ENCODE measurements around the gene BHMT2. TPM values are rescaled to one million over a fixed set of nuclear protein-coding genes. Genes with fewer than 3 reads are reported as not detected.

Gene BHMT2
- total and polyA plus RNA-seq, 10 donors, result 0.17 to 2.6 (median 0.64) TPM; not detected in 1

DNA sequence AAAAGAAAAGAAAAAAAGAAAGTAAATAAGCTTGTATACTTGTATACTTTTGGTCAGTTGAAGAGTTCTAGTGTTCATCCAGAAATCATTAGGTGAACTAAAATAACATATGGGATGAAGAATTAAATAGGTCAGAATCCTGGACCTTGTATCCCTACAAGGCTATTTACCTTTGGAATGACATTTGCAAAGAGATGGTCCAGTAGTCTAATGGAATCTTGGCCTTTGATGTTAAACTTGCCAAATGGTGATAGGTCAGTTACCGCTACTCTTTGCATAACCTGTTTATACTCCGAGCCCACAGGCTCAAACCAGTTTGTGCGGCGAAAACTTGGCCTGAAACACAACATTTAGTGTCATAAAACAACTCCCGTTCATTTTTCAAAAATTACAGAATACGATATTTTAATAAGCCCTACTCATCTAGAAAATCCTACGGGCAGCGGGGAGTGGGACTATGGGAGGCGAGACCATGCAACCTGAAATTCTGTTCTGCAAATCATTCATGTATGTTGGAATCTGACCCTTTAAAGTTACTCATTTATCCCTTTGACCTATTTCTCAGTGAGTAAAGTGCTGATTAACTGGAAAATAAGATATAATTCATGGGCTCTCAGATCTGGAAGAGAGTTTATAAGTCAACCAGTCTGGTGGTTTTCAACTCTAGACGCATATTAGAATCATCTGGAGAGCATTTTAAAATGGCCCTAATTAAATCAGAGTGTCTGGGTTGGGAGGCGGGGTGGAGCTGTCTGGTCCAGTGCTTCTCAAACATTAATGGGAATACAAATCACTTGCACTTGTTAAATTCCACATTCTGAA, 38.7 kb upstream of the BHMT2 start:
- intact Hi-C loops (cut with DNase I; ENCODE audit: low total_unique reads), result no loop called here
- Histone ChIP-seq H3K27me3 (replicated peaks in 1 of 7) (peaks cover 0 to 13% (median 0%) of the 10 kb centered on the region in 7 donors), H3K9me3 (no peaks in the 10 kb centered on the region), H3K4me3 (no peak overlapping the region), H3K4me1 (no peaks in the 10 kb centered on the region), H3K36me3 (no peaks in the 10 kb centered on the region), H3K27ac (no peak overlapping the region)
- no peak for DNase-seq
- TF ChIP-seq, protein P1, sequence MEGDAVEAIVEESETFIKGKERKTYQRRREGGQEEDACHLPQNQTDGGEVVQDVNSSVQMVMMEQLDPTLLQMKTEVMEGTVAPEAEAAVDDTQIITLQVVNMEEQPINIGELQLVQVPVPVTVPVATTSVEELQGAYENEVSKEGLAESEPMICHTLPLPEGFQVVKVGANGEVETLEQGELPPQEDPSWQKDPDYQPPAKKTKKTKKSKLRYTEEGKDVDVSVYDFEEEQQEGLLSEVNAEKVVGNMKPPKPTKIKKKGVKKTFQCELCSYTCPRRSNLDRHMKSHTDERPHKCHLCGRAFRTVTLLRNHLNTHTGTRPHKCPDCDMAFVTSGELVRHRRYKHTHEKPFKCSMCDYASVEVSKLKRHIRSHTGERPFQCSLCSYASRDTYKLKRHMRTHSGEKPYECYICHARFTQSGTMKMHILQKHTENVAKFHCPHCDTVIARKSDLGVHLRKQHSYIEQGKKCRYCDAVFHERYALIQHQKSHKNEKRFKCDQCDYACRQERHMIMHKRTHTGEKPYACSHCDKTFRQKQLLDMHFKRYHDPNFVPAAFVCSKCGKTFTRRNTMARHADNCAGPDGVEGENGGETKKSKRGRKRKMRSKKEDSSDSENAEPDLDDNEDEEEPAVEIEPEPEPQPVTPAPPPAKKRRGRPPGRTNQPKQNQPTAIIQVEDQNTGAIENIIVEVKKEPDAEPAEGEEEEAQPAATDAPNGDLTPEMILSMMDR (IDR thresholded peaks at IDR 0.05 in 8 of 11, conservative IDR thresholded peaks at IDR 0.05 in 3 of 11), result no peak
- TF ChIP-seq POLR2A (IDR thresholded peaks at IDR 0.05) (no peak), POLR2AphosphoS5 (IDR thresholded peaks at IDR 0.05) (no peak)
- WGBS, 5 donors, result 91 to 97% (median 92%) methylated on average over 11 of the region's 11 CpGs

DNA sequence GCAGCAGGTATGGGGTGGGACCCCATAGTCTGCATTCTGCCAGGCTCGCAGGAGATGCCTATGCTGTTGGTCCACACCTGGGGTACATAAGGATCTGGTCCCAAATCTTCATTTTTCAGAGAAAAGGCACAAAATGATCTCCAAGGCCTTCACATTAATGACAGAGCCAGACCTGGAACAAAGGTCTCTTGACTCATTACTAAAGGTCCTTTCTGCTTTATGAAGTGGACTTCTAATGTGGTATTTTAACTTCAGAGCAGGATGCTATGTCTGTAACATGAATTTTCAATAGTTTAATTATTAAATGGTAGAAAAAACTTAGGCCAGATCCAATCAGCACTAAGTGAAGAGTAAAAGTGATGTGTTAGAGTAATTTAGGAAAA, 38.1 kb upstream of the BHMT2 start:
- H3K27ac ChIP-seq, result no peak overlapping the region
- H3K4me3 ChIP-seq, result no peak overlapping the region
- intact Hi-C loops (cut with DNase I; ENCODE audit: low total_unique reads), result no loop called here
- peaks cover 0 to 9% (median 0%) of the 10 kb centered on the region in 7 donors for H3K27me3 ChIP-seq (replicated peaks in 1 of 7)
- H3K4me1 ChIP-seq, result no peaks in the 10 kb centered on the region
- DNase-seq, result no peak
- 88 to 100% (median 95%) methylated on average over 1 of the region's 1 CpG for WGBS, 5 donors
- TF ChIP-seq, protein P1 (IDR thresholded peaks at IDR 0.05 in 8 of 11, conservative IDR thresholded peaks at IDR 0.05 in 3 of 11), result no peak
- TF ChIP-seq POLR2A (IDR thresholded peaks at IDR 0.05), result no peak
- TF ChIP-seq POLR2AphosphoS5 (IDR thresholded peaks at IDR 0.05), result no peak
- peaks cover 0 to under 1% (median 0%) of the 10 kb centered on the region in 8 donors for H3K9me3 ChIP-seq
- no peaks in the 10 kb centered on the region for H3K36me3 ChIP-seq

DNA sequence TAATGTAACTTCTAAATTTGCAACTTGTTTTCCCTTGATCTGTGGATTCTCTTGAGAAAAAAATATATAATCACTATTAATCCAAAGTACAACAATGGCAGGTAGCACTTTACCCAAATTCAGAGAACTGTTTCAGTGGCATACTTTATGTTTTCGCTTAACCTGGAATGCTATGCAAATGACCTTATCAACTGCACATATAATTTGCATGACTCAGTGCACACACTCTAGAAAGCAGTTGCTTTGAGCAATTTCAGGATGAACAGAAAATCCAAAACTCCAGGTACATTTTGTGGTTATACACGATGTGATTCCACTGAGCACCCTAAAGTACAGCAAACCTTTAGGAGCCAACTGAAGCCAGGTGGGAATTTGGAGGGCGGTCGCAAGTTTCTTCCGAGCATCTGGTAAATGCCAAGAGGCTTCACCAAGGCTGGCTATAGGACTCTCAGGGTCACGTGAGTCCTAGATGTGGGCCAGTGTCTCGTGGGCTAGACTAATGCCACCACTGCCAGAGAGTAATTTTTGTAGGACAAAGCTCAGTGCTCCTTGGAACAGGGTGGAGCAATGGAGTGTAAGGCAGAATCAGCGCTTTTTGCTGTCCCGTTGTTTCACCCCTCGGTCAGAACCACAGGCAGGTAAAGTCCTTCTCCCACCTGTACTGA, 37.4 kb upstream of the BHMT2 start:
- Histone ChIP-seq H3K36me3 (no peaks in the 10 kb centered on the region), H3K9me3 (peaks cover 0 to 7% (median 1%) of the 10 kb centered on the region in 8 donors), H3K4me1 (no peaks in the 10 kb centered on the region), H3K27me3 (replicated peaks in 1 of 7) (peaks cover 0 to 2% (median 0%) of the 10 kb centered on the region in 7 donors), H3K4me3 (no peak overlapping the region), H3K27ac (no peak overlapping the region)
- 89 to 95% (median 91%) methylated on average over 9 to 10 of the region's 10 CpGs for WGBS, 5 donors
- no peak for DNase-seq
- TF ChIP-seq, protein P1 (IDR thresholded peaks at IDR 0.05 in 8 of 11, conservative IDR thresholded peaks at IDR 0.05 in 3 of 11), result no peak
- TF ChIP-seq POLR2AphosphoS5 (IDR thresholded peaks at IDR 0.05) (no peak), POLR2A (IDR thresholded peaks at IDR 0.05) (no peak)
- intact Hi-C loops (cut with DNase I; ENCODE audit: low total_unique reads), result no loop called here

DNA sequence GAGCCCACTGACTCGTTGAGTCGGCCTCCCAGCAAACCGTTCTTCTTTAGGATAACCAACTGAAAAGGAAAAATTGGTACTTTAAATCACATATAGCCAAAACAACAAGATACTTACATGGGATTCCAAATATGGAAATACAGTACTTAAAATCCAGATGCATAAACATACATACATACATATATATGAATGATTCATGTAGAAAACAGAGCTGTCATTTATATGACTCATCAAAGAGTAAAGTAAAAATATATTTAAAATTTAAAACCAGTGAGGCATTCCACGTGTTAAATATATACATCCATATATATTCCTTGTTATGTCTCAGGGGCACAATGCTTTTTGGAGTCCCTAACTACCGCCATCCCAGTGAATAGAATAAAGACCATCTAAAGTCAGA, 36.8 kb upstream of the BHMT2 start:
- Histone ChIP-seq H3K4me3 (no peak overlapping the region), H3K9me3 (peaks cover 0 to 9% (median 1%) of the 10 kb centered on the region in 8 donors), H3K4me1 (no peaks in the 10 kb centered on the region), H3K36me3 (no peaks in the 10 kb centered on the region), H3K27ac (no peak overlapping the region), H3K27me3 (replicated peaks in 1 of 7) (no peaks in the 10 kb centered on the region)
- WGBS, 5 donors, result 89 to 96% (median 93%) methylated on average over 5 of the region's 5 CpGs
- TF ChIP-seq, protein P1 (IDR thresholded peaks at IDR 0.05 in 8 of 11, conservative IDR thresholded peaks at IDR 0.05 in 3 of 11), result no peak
- TF ChIP-seq POLR2A (IDR thresholded peaks at IDR 0.05) (no peak), POLR2AphosphoS5 (IDR thresholded peaks at IDR 0.05) (no peak)
- intact Hi-C loops (cut with DNase I; ENCODE audit: low total_unique reads), result no loop called here
- DNase-seq, result no peak
